HEK293 (cell line): ENCODE results near the gene PEAK3.

ENCODE experiments used
- CTCF ChIA-PET: fragments of 350-600 bp; formaldehyde crosslinking; extraction: SDS; loops from one replicate; lab custom pipeline; 2021; ENCODE audit warnings: antibody characterized with exemption; lab: Yijun Ruan, JAX
- POLR2A ChIA-PET: fragments of 300-600 bp; formaldehyde crosslinking; extraction: SDS; loops from one replicate; lab custom pipeline; 2020; ENCODE audit warnings: antibody characterized with exemption, inconsistent platforms; lab: Yijun Ruan, JAX
- H3K27ac ChIP-seq: fragments of 200-500 bp; sonication (Bioruptor generic); 2 replicates; pipeline ENCODE4 v1.5.1; 2014; ENCODE audit warnings: low read depth, low read length, control low read depth, inconsistent platforms; ENCODE audit errors: extremely low read depth
- H3K36me3 ChIP-seq, 2 experiments: fragments of 200-500 bp in 1 of 2; sonication (Bioruptor generic) in 1 of 2; 1 replicate in 1 of 2; 2 replicates in 1 of 2; pipeline ENCODE4 v1.5.1; 2014 to 2017; ENCODE audit warnings: inconsistent platforms in 2 of 2, low read length in 2 of 2; ENCODE audit not compliant: control insufficient read depth in 2 of 2, insufficient read depth in 1 of 2
- H3K4me1 ChIP-seq: fragments of 200-500 bp; sonication (Bioruptor generic); 2 replicates; pipeline ENCODE4 v1.5.1; 2014; ENCODE audit warnings: mild to moderate bottlenecking, low read length, inconsistent platforms; ENCODE audit not compliant: control insufficient read depth, insufficient read depth
- H3K4me3 ChIP-seq: 2 replicates; pipeline ENCODE4 v1.5.1; 2011; ENCODE audit warnings: low read depth, mild to moderate bottlenecking, control low read depth, low read length, moderate library complexity
- H3K9me3 ChIP-seq: fragments of 200-500 bp; sonication (Bioruptor generic); 2 replicates; pipeline ENCODE4 v1.5.1; 2014; ENCODE audit warnings: low read depth, low read length, inconsistent platforms; ENCODE audit not compliant: control insufficient read depth, insufficient read depth
- BCL11A ChIP-seq: fragments of 450-650 bp; formaldehyde crosslinking; IDR thresholded peaks from 2 replicates; pipeline ENCODE4 v1.5.1; 2016; ENCODE audit warnings: low read depth, missing biosample characterization, missing genetic modification characterization
- INSM2 ChIP-seq: fragments of 450-650 bp; formaldehyde crosslinking; IDR thresholded peaks from 2 replicates; pipeline ENCODE4 v1.5.1; 2016; ENCODE audit warnings: missing biosample characterization, missing genetic modification characterization
- KLF17 ChIP-seq: fragments of 450-650 bp; formaldehyde crosslinking; IDR thresholded peaks from 2 replicates; pipeline ENCODE4 v1.5.1; 2016; ENCODE audit warnings: missing biosample characterization, missing genetic modification characterization
- KLF8 ChIP-seq: fragments of 450-650 bp; formaldehyde crosslinking; IDR thresholded peaks from 2 replicates; pipeline ENCODE4 v1.5.1; 2016; ENCODE audit warnings: missing biosample characterization, missing genetic modification characterization
- SP3 ChIP-seq: fragments of 450-650 bp; formaldehyde crosslinking; IDR thresholded peaks from 2 replicates; pipeline ENCODE4 v1.5.1; 2016; ENCODE audit warnings: missing biosample characterization, missing genetic modification characterization
- TRIM28 ChIP-seq: IDR thresholded peaks from 2 replicates; pipeline ENCODE4 v1.6.1; 2011; ENCODE audit warnings: low read length, control low read depth, borderline replicate concordance
- ZBTB1 ChIP-seq: fragments of 450-650 bp; formaldehyde crosslinking; IDR thresholded peaks from 2 replicates; pipeline ENCODE4 v1.5.1; 2016; ENCODE audit warnings: missing biosample characterization, missing genetic modification characterization
- ZBTB10 ChIP-seq: fragments of 450-650 bp; formaldehyde crosslinking; IDR thresholded peaks from 2 replicates; pipeline ENCODE4 v1.5.1; 2016; ENCODE audit warnings: missing biosample characterization, missing genetic modification characterization
- ZBTB17 ChIP-seq: fragments of 450-650 bp; formaldehyde crosslinking; IDR thresholded peaks from 2 replicates; pipeline ENCODE4 v1.5.1; 2016; ENCODE audit warnings: missing biosample characterization, missing genetic modification characterization
- ZBTB48 ChIP-seq: fragments of 450-650 bp; formaldehyde crosslinking; IDR thresholded peaks from 2 replicates; pipeline ENCODE4 v1.5.1; 2016; ENCODE audit warnings: missing biosample characterization, missing genetic modification characterization
- ZBTB6 ChIP-seq: fragments of 450-650 bp; formaldehyde crosslinking; IDR thresholded peaks from 2 replicates; pipeline ENCODE4 v1.5.1; 2017; ENCODE audit warnings: missing biosample characterization, missing genetic modification characterization
- ZBTB8A ChIP-seq: fragments of 450-650 bp; formaldehyde crosslinking; IDR thresholded peaks from 2 replicates; pipeline ENCODE4 v1.5.1; 2016; ENCODE audit warnings: missing biosample characterization, missing genetic modification characterization
- ZFP37 ChIP-seq: fragments of 450-650 bp; formaldehyde crosslinking; IDR thresholded peaks from 2 replicates; pipeline ENCODE4 v1.5.1; 2016; ENCODE audit warnings: missing biosample characterization, missing genetic modification characterization
- ZNF132 ChIP-seq: fragments of 450-650 bp; formaldehyde crosslinking; IDR thresholded peaks from 2 replicates; pipeline ENCODE4 v1.5.1; 2017; ENCODE audit warnings: missing biosample characterization, missing genetic modification characterization, borderline replicate concordance
- ZNF184 ChIP-seq: fragments of 450-650 bp; IDR thresholded peaks from 2 replicates; pipeline ENCODE4 v1.5.1; 2018; ENCODE audit warnings: missing biosample characterization, mild to moderate bottlenecking, missing genetic modification characterization
- ZNF221 ChIP-seq: fragments of 450-650 bp; formaldehyde crosslinking; IDR thresholded peaks from 2 replicates; pipeline ENCODE4 v1.5.1; 2017; ENCODE audit warnings: missing biosample characterization, missing genetic modification characterization, borderline replicate concordance
- ZNF423 ChIP-seq: fragments of 450-650 bp; formaldehyde crosslinking; IDR thresholded peaks from 2 replicates; pipeline ENCODE4 v1.5.1; 2016; ENCODE audit warnings: missing biosample characterization, missing genetic modification characterization
- ZNF473 ChIP-seq: fragments of 450-650 bp; formaldehyde crosslinking; IDR thresholded peaks from 2 replicates; pipeline ENCODE4 v1.5.1; 2017; ENCODE audit warnings: missing biosample characterization, missing genetic modification characterization
- ZNF600 ChIP-seq: fragments of 450-650 bp; formaldehyde crosslinking; IDR thresholded peaks from 2 replicates; pipeline ENCODE4 v1.5.1; 2016; ENCODE audit warnings: missing biosample characterization, missing genetic modification characterization
- ZNF654 ChIP-seq: fragments of 450-650 bp; formaldehyde crosslinking; IDR thresholded peaks from 2 replicates; pipeline ENCODE4 v1.5.1; 2016; ENCODE audit warnings: low read depth, missing biosample characterization, missing genetic modification characterization
- ZNF704 ChIP-seq: fragments of 450-650 bp; formaldehyde crosslinking; IDR thresholded peaks from 2 replicates; pipeline ENCODE4 v1.5.1; 2016; ENCODE audit warnings: missing biosample characterization, missing genetic modification characterization
- ZNF707 ChIP-seq: fragments of 450-650 bp; formaldehyde crosslinking; IDR thresholded peaks from 2 replicates; pipeline ENCODE4 v1.5.1; 2016; ENCODE audit warnings: missing biosample characterization, missing genetic modification characterization
- TF ChIP-seq, protein P1 (sequence below): fragments of 450-650 bp; formaldehyde crosslinking; IDR thresholded peaks from 2 replicates; pipeline ENCODE4 v1.5.1; 2016; ENCODE audit warnings: missing biosample characterization, missing genetic modification characterization
- TF ChIP-seq, protein P2 (sequence below): fragments of 450-650 bp; formaldehyde crosslinking; IDR thresholded peaks from 2 replicates; pipeline ENCODE4 v1.5.1; 2017; ENCODE audit warnings: missing biosample characterization, missing genetic modification characterization

The PEAK3 gene

DNA sequence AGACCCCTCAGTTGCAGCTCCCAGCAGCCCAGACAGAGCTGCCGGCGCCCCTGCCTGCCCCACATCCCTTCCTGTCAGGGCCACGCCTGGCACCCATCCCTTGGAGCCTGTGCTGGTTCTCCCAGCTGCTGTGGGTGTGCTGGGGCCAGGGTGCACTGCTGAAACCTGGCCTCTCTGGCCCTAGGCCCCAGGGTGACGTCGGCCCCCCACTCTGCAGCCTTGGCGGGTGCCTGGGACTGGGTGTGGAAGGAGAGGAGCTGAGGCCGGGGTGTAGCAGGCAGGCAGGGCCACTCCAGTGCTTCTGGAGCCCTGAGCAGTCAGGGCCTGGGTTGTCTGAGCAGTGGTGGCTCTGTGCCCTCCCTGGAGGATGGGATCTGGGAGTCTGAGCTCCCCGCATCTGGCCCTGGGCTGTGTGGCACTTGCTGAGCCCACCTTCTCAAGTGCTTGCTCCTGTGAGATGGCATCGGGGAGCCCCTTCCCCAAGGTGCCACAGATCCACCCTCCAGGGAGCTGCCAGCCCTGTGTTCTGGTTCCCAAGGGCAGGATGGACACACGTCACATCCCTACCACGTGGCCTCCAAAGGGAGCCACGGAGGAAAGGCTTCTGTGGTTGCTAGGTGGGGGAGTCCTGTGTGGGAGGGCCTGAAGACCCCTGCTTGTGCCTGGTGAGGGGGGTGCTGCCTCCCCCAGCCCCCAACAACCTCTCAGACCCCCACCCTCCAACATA is 51.0 kb downstream of the PEAK3 start (continued):
- TF ChIP-seq ZBTB17 (tag by site-specific recombination) (peak; percentile 23; the same call in 1 of the 2 replicates), ZNF600 (peak; percentile 41; the same call in 1 of the 2 replicates), KLF8 (0 out of 2 replicates have a peak, but pooled peaks have one; percentile 23), ZBTB48 (tag by site-specific recombination) (peak; percentile 45; the same call in 1 of the 2 replicates), ZBTB1 (tag by site-specific recombination) (no peak), KLF17 (peak; percentile 84), SP3 (no peak), INSM2 (tag by site-specific recombination) (no peak), ZFP37 (no peak), ZBTB6 (tag by site-specific recombination) (0 out of 2 replicates have a peak, but pooled peaks have one; percentile 20)
- TF ChIP-seq, protein P1, sequence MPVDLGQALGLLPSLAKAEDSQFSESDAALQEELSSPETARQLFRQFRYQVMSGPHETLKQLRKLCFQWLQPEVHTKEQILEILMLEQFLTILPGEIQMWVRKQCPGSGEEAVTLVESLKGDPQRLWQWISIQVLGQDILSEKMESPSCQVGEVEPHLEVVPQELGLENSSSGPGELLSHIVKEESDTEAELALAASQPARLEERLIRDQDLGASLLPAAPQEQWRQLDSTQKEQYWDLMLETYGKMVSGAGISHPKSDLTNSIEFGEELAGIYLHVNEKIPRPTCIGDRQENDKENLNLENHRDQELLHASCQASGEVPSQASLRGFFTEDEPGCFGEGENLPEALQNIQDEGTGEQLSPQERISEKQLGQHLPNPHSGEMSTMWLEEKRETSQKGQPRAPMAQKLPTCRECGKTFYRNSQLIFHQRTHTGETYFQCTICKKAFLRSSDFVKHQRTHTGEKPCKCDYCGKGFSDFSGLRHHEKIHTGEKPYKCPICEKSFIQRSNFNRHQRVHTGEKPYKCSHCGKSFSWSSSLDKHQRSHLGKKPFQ: no peak
- TF ChIP-seq, all 188 proteins: peak for 9

GRCh38 chr19:2230033-2230531 is 51.9 kb downstream of the PEAK3 start:
- H3K4me1 ChIP-seq: no peaks in the 10 kb centered on the region
- TF ChIP-seq ZBTB10 (tag by site-specific recombination) (no peak), ZNF423 (tag by site-specific recombination) (no peak), BCL11A (tag by site-specific recombination) (no peak), ZBTB8A (tag by site-specific recombination) (no peak), ZNF473 (tag by site-specific recombination) (no peak), TRIM28 (no peak), ZNF704 (tag by site-specific recombination) (no peak), ZNF221 (no peak), ZNF132 (tag by site-specific recombination) (no peak), ZFP37 (no peak), ZNF707 (tag by site-specific recombination) (no peak), ZNF654 (tag by site-specific recombination) (no peak), ZNF184 (no peak)
- TF ChIP-seq, protein P2, sequence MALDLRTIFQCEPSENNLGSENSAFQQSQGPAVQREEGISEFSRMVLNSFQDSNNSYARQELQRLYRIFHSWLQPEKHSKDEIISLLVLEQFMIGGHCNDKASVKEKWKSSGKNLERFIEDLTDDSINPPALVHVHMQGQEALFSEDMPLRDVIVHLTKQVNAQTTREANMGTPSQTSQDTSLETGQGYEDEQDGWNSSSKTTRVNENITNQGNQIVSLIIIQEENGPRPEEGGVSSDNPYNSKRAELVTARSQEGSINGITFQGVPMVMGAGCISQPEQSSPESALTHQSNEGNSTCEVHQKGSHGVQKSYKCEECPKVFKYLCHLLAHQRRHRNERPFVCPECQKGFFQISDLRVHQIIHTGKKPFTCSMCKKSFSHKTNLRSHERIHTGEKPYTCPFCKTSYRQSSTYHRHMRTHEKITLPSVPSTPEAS: no peak

More at GRCh38 chr19:2230033-2230531, 51.9 kb downstream of the PEAK3 start:
- Histone ChIP-seq H3K27ac (no peak overlapping the region), H3K4me3 (no peak overlapping the region), H3K36me3 (peaks cover 4 to 80% of the 10 kb centered on the region in 2 experiments; a peak in 2 of 3 replicates), H3K9me3 (no peaks in the 10 kb centered on the region)
- ChIA-PET POLR2A (interaction anchor here (0.7 kb wide), 1 partner anchor 98 kb away, joined by 3 read pairs; no protein-coding TSS in a partner anchor), CTCF (interaction anchor here (0.9 to 1.6 kb wide), 2 partner anchors 23 to 32 kb away, joined by 3 read pairs; no protein-coding TSS in a partner anchor)
